ENCODE data around the gene ENKD1. TPM values are rescaled to one million over a fixed set of nuclear protein-coding genes. Genes with fewer than 3 reads are reported as not detected.
A peak's percentile ranks its signal among the peaks of the same experiment; 100 is the strongest.

ENKD1 gene
- total RNA-seq, 1 experiment from 2014 or later = 2.5 TPM

GRCh38 chr16:67662653-67663010 is 3.9 kb downstream of the ENKD1 start:
- no peaks in the 10 kb centered on the region for H3K36me3 ChIP-seq
- no peaks in the 10 kb centered on the region for H3K4me1 ChIP-seq
- no peaks in the 10 kb centered on the region for H3K27me3 ChIP-seq
- H3K27ac ChIP-seq = no peak overlapping the region
- DNase-seq = no peak
- H3K4me3 ChIP-seq = no peak overlapping the region
- no peaks in the 10 kb centered on the region for H3K9me3 ChIP-seq (replicated peaks)

GRCh38 chr16:67661886-67662652 is 4.5 kb downstream of the ENKD1 start:
- H3K4me1 ChIP-seq = no peaks in the 10 kb centered on the region
- no peak overlapping the region for H3K27ac ChIP-seq
- no peak overlapping the region for H3K4me3 ChIP-seq
- DNase-seq = no peak
- no peaks in the 10 kb centered on the region for H3K36me3 ChIP-seq
- no peaks in the 10 kb centered on the region for H3K27me3 ChIP-seq
- no peaks in the 10 kb centered on the region for H3K9me3 ChIP-seq (replicated peaks)

GRCh38 chr16:67661101-67661761 is 5.3 kb downstream of the ENKD1 start:
- H3K9me3 ChIP-seq (replicated peaks) = no peaks in the 10 kb centered on the region
- no peaks in the 10 kb centered on the region for H3K4me1 ChIP-seq
- peak in 1 of 2 experiments; percentile 20 for DNase-seq
- H3K4me3 ChIP-seq = peak overlapping the region; percentile 71
- H3K27ac ChIP-seq = no peak overlapping the region
- no peaks in the 10 kb centered on the region for H3K36me3 ChIP-seq
- H3K27me3 ChIP-seq = no peaks in the 10 kb centered on the region

- peak; percentile 94 for DNase-seq
- peak within 1 kb of the TSS; percentile 9; the same call in 1 of the 2 replicates for H3K27ac ChIP-seq
- no peaks in the 10 kb centered on the region for H3K27me3 ChIP-seq
- peak within 1 kb of the TSS; percentile 71 for H3K4me3 ChIP-seq
- no peaks in the 10 kb centered on the region for H3K36me3 ChIP-seq
- no peaks in the 10 kb centered on the region for H3K9me3 ChIP-seq (replicated peaks)
- H3K4me1 ChIP-seq = no peaks in the 10 kb centered on the region
Measured at GRCh38 chr16:67660564-67661028, 6.0 kb downstream of the ENKD1 start, which contains the start of gene PARD6A. TSS of gene PARD6A (plus strand) at chr16:67660960. CDS start at chr16:67661039, 79 bp downstream.

GRCh38 chr16:67659675-67660563 is 6.6 kb downstream of the ENKD1 start, which contains the start of gene ACD:
TSS of gene ACD (minus strand) at chr16:67660260. CDS start at chr16:67660220, 40 bp downstream.
- no peaks in the 10 kb centered on the region for H3K27me3 ChIP-seq
- H3K9me3 ChIP-seq (replicated peaks) = no peaks in the 10 kb centered on the region
- H3K4me3 ChIP-seq = peak within 1 kb of the TSS; percentile 71
- H3K36me3 ChIP-seq = no peaks in the 10 kb centered on the region
- peak within 1 kb of the TSS; percentile 9; the same call in 1 of the 2 replicates for H3K27ac ChIP-seq
- DNase-seq = peak; percentile 79 to 88
- H3K4me1 ChIP-seq = no peaks in the 10 kb centered on the region

- H3K4me1 ChIP-seq = no peaks in the 10 kb centered on the region
- H3K4me3 ChIP-seq = peak overlapping the region; percentile 71
- H3K9me3 ChIP-seq (replicated peaks) = no peaks in the 10 kb centered on the region
- H3K27ac ChIP-seq = no peak overlapping the region
- DNase-seq = no peak
- H3K36me3 ChIP-seq = no peaks in the 10 kb centered on the region
- H3K27me3 ChIP-seq = no peaks in the 10 kb centered on the region
Measured at GRCh38 chr16:67658849-67659674, 7.5 kb downstream of the ENKD1 start.

GRCh38 chr16:67657751-67658518 is 8.6 kb downstream of the ENKD1 start:
- no peaks in the 10 kb centered on the region for H3K36me3 ChIP-seq
- H3K4me3 ChIP-seq = no peak overlapping the region
- H3K27me3 ChIP-seq = no peaks in the 10 kb centered on the region
- no peaks in the 10 kb centered on the region for H3K4me1 ChIP-seq
- DNase-seq = no peak
- no peaks in the 10 kb centered on the region for H3K9me3 ChIP-seq (replicated peaks)
- H3K27ac ChIP-seq = no peak overlapping the region

- no peak for DNase-seq
- Histone ChIP-seq H3K4me3 (no peak overlapping the region), H3K36me3 (no peaks in the 10 kb centered on the region), H3K27ac (no peak overlapping the region), H3K27me3 (no peaks in the 10 kb centered on the region), H3K9me3 (replicated peaks) (no peaks in the 10 kb centered on the region), H3K4me1 (no peaks in the 10 kb centered on the region)
Measured at GRCh38 chr16:67657017-67657608, 9.4 kb downstream of the ENKD1 start.

GRCh38 chr16:67656344-67657016 is 10.1 kb downstream of the ENKD1 start:
- Histone ChIP-seq H3K9me3 (replicated peaks) (no peaks in the 10 kb centered on the region), H3K27me3 (no peaks in the 10 kb centered on the region), H3K4me3 (no peak overlapping the region), H3K27ac (no peak overlapping the region), H3K36me3 (no peaks in the 10 kb centered on the region), H3K4me1 (no peaks in the 10 kb centered on the region)
- no peak for DNase-seq

- Histone ChIP-seq H3K27me3 (no peaks in the 10 kb centered on the region), H3K36me3 (no peaks in the 10 kb centered on the region), H3K9me3 (replicated peaks) (no peaks in the 10 kb centered on the region), H3K4me3 (no peak overlapping the region), H3K4me1 (no peaks in the 10 kb centered on the region), H3K27ac (no peak overlapping the region)
- DNase-seq = no peak
Measured at GRCh38 chr16:67655363-67655762, 11.2 kb downstream of the ENKD1 start.

- no peak overlapping the region for H3K4me3 ChIP-seq
- no peaks in the 10 kb centered on the region for H3K36me3 ChIP-seq
Measured at GRCh38 chr16:67654403-67654911, 12.1 kb downstream of the ENKD1 start.

GRCh38 chr16:67653789-67654402 is 12.7 kb downstream of the ENKD1 start:
- H3K36me3 ChIP-seq = no peaks in the 10 kb centered on the region
- no peak overlapping the region for H3K27ac ChIP-seq
- H3K4me3 ChIP-seq = peak overlapping the region; percentile 52
- no peaks in the 10 kb centered on the region for H3K9me3 ChIP-seq (replicated peaks)
- no peaks in the 10 kb centered on the region for H3K4me1 ChIP-seq
- DNase-seq = no peak
- H3K27me3 ChIP-seq = no peaks in the 10 kb centered on the region

More at GRCh38 chr16:67654403-67654911, 12.1 kb downstream of the ENKD1 start:
- Histone ChIP-seq H3K4me1 (no peaks in the 10 kb centered on the region), H3K9me3 (replicated peaks) (no peaks in the 10 kb centered on the region), H3K27ac (no peak overlapping the region), H3K27me3 (no peaks in the 10 kb centered on the region)
- no peak for DNase-seq
